ES-I3 (cell line): ENCODE measurements around the gene DMD.

Source experiments
- H3K36me3 ChIP-seq: 2 replicates; pipeline ENCODE4 v1.6.1; 2013; ENCODE audit warnings: mild to moderate bottlenecking, low read length, control low read depth, moderate library complexity; ENCODE audit not compliant: insufficient read depth
- H3K4me1 ChIP-seq: 2 replicates; pipeline ENCODE4 v1.6.1; 2013; ENCODE audit warnings: mild to moderate bottlenecking, control low read depth, low read length; ENCODE audit not compliant: insufficient read depth
- H3K9ac ChIP-seq: 2 replicates; pipeline ENCODE4 v1.6.1; 2013; ENCODE audit warnings: low read depth, mild to moderate bottlenecking, low read length, moderate library complexity
- H3K9me3 ChIP-seq: 2 replicates; pipeline ENCODE4 v1.6.1; 2013; ENCODE audit warnings: mild to moderate bottlenecking, low read length, moderate library complexity; ENCODE audit not compliant: control insufficient read depth, insufficient read depth

DMD gene

DNA sequence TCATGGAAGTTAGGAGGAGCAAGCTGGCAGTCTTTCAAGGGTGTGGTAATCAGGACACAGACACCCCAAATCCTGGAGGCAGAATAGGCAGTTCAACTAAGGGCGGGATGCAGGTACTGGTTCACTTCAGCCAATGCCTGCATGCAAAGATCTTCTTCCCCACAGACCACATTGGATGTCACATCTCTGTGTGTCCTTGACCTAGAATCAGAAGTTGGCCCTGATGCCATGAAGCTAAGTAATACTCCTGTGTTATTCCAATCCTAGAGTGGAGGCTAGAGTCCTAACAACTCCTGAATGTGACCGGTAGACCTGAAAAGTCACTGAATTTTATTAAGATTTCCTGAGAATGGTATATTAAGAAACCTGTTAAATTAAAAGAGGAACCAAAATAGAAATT lies 165.5 kb downstream of the DMD start:
- Histone ChIP-seq H3K9ac (no peak overlapping the region), H3K36me3 (no peaks in the 10 kb centered on the region), H3K9me3 (peaks cover 20% of the 10 kb centered on the region), H3K4me1 (no peaks in the 10 kb centered on the region)

DNA sequence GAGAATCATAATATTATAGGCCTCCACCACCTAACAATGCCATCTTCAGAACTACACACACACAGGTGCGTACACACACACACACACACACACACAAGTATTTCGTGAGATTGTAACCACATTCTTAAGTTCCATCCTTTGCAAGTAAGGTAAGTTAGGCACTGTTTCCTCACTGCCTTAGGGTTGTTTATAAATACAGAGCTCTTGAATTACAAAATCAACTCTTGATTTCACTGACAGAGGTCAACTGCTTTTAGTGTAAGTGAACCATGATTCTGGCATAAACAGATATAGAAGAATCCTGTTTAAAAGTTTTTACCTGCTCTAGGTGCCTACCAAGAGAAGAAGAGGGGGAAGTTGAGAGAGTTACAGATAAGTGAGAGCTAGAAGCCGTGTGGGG lies 166.1 kb downstream of the DMD start:
- Histone ChIP-seq H3K9me3 (peaks cover 20% of the 10 kb centered on the region), H3K4me1 (no peaks in the 10 kb centered on the region), H3K36me3 (no peaks in the 10 kb centered on the region), H3K9ac (no peak overlapping the region)

DNA sequence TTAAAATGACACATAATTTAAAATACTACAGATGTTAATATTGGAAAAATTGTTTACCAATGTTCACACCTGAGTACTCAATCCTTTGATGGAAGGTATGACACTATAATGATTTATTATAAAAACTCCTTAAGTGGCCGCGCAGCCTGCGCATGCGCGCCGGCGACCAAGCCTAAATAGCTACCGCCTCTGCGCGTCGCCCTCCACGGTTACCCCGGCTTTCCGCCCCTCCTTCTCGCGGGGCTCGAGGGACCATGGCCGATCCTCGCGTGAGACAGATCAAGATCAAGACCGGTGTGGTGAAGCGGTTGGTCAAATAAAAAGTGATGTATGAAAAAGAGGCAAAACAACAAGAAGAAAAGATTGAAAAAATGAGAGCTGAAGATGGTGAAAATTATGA lies 170.2 kb downstream of the DMD start:
- no peak overlapping the region for H3K9ac ChIP-seq
- H3K36me3 ChIP-seq = no peaks in the 10 kb centered on the region
- peaks cover 20% of the 10 kb centered on the region for H3K9me3 ChIP-seq
- H3K4me1 ChIP-seq = no peaks in the 10 kb centered on the region

- Histone ChIP-seq H3K9ac (no peak overlapping the region), H3K36me3 (no peaks in the 10 kb centered on the region), H3K4me1 (no peaks in the 10 kb centered on the region)
Observed at GRCh38 chrX:33032700-33033099, 178.6 kb downstream of the DMD start.

DNA sequence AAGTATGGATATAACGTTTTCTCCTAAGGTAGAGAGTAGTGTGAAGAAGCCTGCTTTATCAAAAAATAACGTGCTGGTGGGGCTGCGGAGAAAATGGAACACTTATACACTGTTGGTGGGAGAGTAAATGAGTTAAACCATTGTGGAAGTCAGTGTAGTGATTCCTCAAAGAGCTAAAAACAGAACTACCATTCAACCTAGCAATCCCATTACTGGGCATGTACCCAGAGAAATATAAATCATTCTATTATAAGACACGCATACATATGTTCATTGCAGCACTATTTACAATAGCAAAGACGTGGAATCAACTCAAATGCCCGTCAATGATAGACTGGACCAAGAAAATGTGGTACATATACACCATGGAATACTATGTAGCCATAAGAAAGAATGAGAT lies 196.4 kb downstream of the DMD start:
- Histone ChIP-seq H3K4me1 (peaks cover 4% of the 10 kb centered on the region; the same call in 1 of the 2 replicates), H3K9ac (no peak overlapping the region), H3K9me3 (no peaks in the 10 kb centered on the region), H3K36me3 (no peaks in the 10 kb centered on the region)

More at GRCh38 chrX:33032700-33033099, 178.6 kb downstream of the DMD start:
- no peaks in the 10 kb centered on the region for H3K9me3 ChIP-seq

- Histone ChIP-seq H3K4me1 (peaks cover 4% of the 10 kb centered on the region; the same call in 1 of the 2 replicates), H3K36me3 (no peaks in the 10 kb centered on the region), H3K9ac (no peak overlapping the region), H3K9me3 (no peaks in the 10 kb centered on the region)
Observed at GRCh38 chrX:33014086-33014485, 197.3 kb downstream of the DMD start.

DNA sequence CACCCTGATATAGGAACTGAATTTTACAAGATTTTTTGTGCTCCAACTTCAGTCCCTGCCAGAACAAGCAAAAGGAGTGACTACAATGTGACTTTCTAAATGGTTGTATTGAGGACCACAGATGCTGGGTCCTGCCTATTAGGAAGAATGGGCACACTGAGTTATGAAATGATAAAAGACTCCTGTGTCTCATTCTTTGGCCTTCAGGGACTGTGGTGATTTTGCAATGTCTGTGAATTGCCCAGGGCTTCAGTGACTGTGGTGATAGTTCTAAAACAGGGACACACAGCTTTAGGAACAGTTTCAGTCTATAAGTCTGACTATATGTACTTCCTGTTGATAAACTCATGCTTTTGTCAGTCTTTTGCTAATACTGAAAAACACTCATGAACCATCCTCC lies 210.2 kb downstream of the DMD start:
- Histone ChIP-seq H3K4me1 (no peaks in the 10 kb centered on the region), H3K9ac (no peak overlapping the region), H3K36me3 (no peaks in the 10 kb centered on the region), H3K9me3 (no peaks in the 10 kb centered on the region)

- no peaks in the 10 kb centered on the region for H3K36me3 ChIP-seq
- H3K4me1 ChIP-seq = 0 out of 2 replicates have a peak, but pooled peaks cover 3% of the 10 kb centered on the region
- no peak overlapping the region for H3K9ac ChIP-seq
- H3K9me3 ChIP-seq = no peaks in the 10 kb centered on the region
Observed at GRCh38 chrX:32998776-32999175, 212.6 kb downstream of the DMD start.

DNA sequence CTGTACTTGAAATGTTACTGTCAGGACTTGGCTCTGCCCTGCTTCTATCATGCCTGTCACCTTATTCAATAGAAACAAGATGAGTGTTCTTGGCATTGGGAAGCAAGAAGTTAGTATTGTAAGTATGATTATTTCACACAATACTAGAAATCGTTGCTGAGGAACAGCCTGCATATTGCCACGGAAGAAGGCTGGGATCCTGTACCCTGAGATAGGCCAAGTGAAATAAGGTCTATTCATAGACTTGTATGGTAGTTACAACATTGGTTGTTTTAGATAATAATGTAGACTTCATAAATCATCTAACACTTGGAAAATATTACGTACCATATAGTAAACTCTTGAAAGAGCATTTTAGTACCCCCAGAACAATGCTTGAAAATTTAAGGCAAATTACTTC lies 215.9 kb downstream of the DMD start:
- no peak overlapping the region for H3K9ac ChIP-seq
- no peaks in the 10 kb centered on the region for H3K36me3 ChIP-seq
- H3K9me3 ChIP-seq = no peaks in the 10 kb centered on the region
- H3K4me1 ChIP-seq = 0 out of 2 replicates have a peak, but pooled peaks cover 3% of the 10 kb centered on the region

- Histone ChIP-seq H3K9ac (no peak overlapping the region), H3K9me3 (no peaks in the 10 kb centered on the region), H3K36me3 (no peaks in the 10 kb centered on the region), H3K4me1 (peaks cover 15% of the 10 kb centered on the region)
Observed at GRCh38 chrX:32987142-32987541, 224.2 kb downstream of the DMD start.

DNA sequence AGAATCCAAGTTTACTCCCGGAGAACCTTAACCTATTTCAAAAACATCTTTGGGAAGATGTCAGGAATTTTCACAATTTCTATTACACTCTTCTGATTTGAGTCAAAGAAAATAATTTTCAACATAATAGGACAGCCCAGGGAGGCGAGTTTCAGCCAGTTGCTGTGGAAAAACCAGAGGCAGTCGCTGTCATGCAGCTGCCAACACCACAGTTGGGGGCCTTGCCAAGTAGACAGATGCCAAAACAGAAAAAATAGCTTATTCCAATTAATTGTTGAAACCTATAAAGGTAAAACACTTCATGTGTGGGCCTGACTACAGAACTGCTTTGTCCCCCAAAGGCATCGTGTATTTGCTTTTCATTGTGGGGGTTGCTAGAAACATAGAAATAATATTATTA lies 225.8 kb downstream of the DMD start:
- H3K9ac ChIP-seq = no peak overlapping the region
- no peaks in the 10 kb centered on the region for H3K9me3 ChIP-seq
- H3K4me1 ChIP-seq = peaks cover 15% of the 10 kb centered on the region
- no peaks in the 10 kb centered on the region for H3K36me3 ChIP-seq

DNA sequence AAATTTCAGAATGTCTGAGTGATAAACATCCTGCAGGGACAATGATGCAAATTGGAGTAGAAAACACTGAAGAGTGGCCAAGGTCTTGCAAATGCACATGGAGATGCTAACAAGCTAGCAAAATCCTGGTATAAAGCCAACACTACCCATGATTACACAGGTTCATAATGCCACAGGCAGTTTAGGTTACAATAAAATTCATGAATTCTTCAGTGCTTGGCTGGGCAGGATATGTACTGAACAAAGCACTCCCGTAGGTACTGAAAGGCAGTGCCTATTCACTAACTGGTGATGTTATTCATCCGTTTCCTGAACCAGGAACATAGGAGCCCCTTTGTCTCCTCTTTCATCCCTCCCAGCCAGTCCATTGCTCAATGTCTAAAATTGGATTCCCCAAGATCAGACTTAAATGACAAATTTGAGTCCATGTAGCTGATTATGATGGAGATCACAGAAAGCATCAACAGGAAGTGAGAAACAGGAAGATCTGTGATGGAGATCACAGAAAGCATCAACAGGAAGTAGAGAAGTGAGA lies 244.5 kb downstream of the DMD start:
- Histone ChIP-seq H3K4me1 (no peaks in the 10 kb centered on the region), H3K9ac (no peak overlapping the region), H3K9me3 (no peaks in the 10 kb centered on the region), H3K36me3 (no peaks in the 10 kb centered on the region)

- no peak overlapping the region for H3K9ac ChIP-seq
- H3K36me3 ChIP-seq = no peaks in the 10 kb centered on the region
- no peaks in the 10 kb centered on the region for H3K9me3 ChIP-seq
- H3K4me1 ChIP-seq = no peaks in the 10 kb centered on the region
Observed at GRCh38 chrX:32954125-32954524, 257.2 kb downstream of the DMD start.

GRCh38 chrX:32948130-32948529 lies 263.2 kb downstream of the DMD start:
- no peaks in the 10 kb centered on the region for H3K9me3 ChIP-seq
- no peaks in the 10 kb centered on the region for H3K36me3 ChIP-seq
- peaks cover 19% of the 10 kb centered on the region; the same call in 1 of the 2 replicates for H3K4me1 ChIP-seq
- H3K9ac ChIP-seq = no peak overlapping the region

- no peaks in the 10 kb centered on the region for H3K9me3 ChIP-seq
- H3K4me1 ChIP-seq = no peaks in the 10 kb centered on the region
- no peaks in the 10 kb centered on the region for H3K36me3 ChIP-seq
- H3K9ac ChIP-seq = no peak overlapping the region
Observed at GRCh38 chrX:32937043-32937442, 274.3 kb downstream of the DMD start.

GRCh38 chrX:32933548-32933947 lies 277.8 kb downstream of the DMD start:
- H3K9ac ChIP-seq = no peak overlapping the region
- H3K36me3 ChIP-seq = no peaks in the 10 kb centered on the region
- H3K9me3 ChIP-seq = no peaks in the 10 kb centered on the region
- no peaks in the 10 kb centered on the region for H3K4me1 ChIP-seq
